Measurements from ENCODE around the gene HECW1. TPM values are rescaled to one million over a fixed set of nuclear protein-coding genes. Genes with fewer than 3 reads are reported as not detected.

The HECW1 gene
- total and polyA plus RNA-seq, 2 of the 8 experiments (the other 6 are each of a cell fraction or from before 2014, with no cell fraction given) = 2.9 to 12.7 TPM

GRCh38 chr7:43462836-43463235 is 350.4 kb downstream of the HECW1 start (continued):
- TF ChIP-seq CHD7 (IDR thresholded peaks at IDR 0.05; ENCODE audit: insufficient replicate concordance, low read length) (no peak), BRCA1 (IDR thresholded peaks at IDR 0.05; ENCODE audit: low read depth, low read length) (no peak), TAF7 (optimal IDR thresholded peaks at IDR 0.05; ENCODE audit: borderline replicate concordance, low read depth, low read length) (no peak)

Measured in H1 (cell line).